Colonic mucosa (tissue), 4 donors: Measurements from ENCODE around the gene CERS1. TPM values are rescaled to one million over a fixed set of nuclear protein-coding genes. Genes with fewer than 3 reads are reported as not detected.

Source experiments
- DNase-seq: peaks from one replicate; pipeline ENCODE4 v3.0.0-alpha.2; 2020
- H3K27ac ChIP-seq: fragments of 200-600 bp; one replicate; pipeline ENCODE4 v1.8.0; 2021
- H3K27me3 ChIP-seq: fragments of 200-600 bp; one replicate; pipeline ENCODE4 v1.8.0; 2021
- H3K36me3 ChIP-seq: fragments of 200-600 bp; one replicate; pipeline ENCODE4 v1.8.0; 2021
- H3K4me1 ChIP-seq: fragments of 200-600 bp; one replicate; pipeline ENCODE4 v1.8.0; 2021; ENCODE audit warnings: mild to moderate bottlenecking
- H3K4me3 ChIP-seq: fragments of 200-600 bp; one replicate; pipeline ENCODE4 v1.8.0; 2021
- H3K9ac ChIP-seq, 2 donors: one replicate each; pipeline ENCODE4 v1.7.0; 2013; ENCODE audit warnings: control low read depth in 2 of 2, low read depth in 2 of 2, low read length in 2 of 2
- H3K9me3 ChIP-seq: fragments of 200-600 bp; one replicate; pipeline ENCODE4 v1.8.0; 2021
- intact Hi-C: fragments of 100-400 bp; cut with DNase I; formaldehyde crosslinking; loops from one replicate; pipeline ENCODE4 v1.14.1; 2022
- total RNA-seq, 2 donors: library from RNA; stranded (reverse); fragmentation: NEBNext Ultra II Directional in 1 of 2; extraction: Animal tissue kit (Norgen Biotek cat#: 25700) in 1 of 2; gene quantifications; one replicate each; pipeline ENCODE4 v1.2.1, GENCODE V29; 2021
- TF ChIP-seq, protein P1 (sequence below): fragments of 200-600 bp; IDR thresholded peaks from one replicate; pipeline ENCODE4 v1.8.0; 2022; ENCODE audit warnings: antibody characterized with exemption, mild to moderate bottlenecking
- donor health status: healthy.
- donor health status: DM: no; HTN: no; CAD: no.
- donor health status: DM: no; HTN: no; CAD: no.

The CERS1 gene
- total RNA-seq, 2 donors from 2014 or later = 0.15 to 0.58 TPM

DNA sequence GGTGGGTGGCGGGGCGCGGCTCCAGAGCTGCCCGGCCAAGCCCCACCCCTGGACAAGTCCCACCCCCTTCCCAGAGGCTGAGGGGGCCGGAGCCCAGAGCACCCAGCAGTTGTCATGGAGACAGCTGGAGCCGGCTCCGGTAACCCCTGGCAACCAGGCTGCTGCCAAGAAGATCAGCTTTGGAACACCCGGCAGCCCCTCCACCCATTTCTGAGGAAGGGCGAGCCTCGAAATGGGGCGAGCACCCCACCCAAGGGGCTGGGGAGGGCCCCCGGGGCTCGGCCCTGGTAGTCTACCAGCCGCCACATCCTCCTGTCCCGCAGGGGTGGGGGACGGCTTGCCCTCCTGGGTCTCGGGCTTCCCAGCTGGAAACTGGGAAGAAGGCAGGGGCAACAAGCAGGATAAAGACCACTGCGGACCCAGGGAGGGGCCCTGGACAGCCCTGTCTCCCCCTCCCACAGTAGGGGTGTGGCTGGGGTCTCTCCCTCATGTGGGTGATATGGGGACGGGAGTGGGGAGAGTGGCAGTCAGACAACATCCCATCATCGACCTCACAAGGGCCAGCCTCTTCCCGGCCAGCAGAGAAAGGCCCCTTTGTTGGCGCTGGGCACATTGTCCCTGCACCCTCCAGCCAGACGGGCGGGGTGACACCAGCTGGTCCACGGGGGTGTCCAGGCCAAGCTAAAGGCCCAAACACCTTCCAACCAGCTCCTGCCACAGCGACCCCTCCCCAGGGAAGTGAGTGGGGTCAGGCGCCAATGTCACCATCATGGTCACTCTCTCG lies 1.5 kb downstream of the CERS1 start:
- H3K27me3 ChIP-seq = peaks cover 27% of the 10 kb centered on the region
- no peak for DNase-seq

DNA sequence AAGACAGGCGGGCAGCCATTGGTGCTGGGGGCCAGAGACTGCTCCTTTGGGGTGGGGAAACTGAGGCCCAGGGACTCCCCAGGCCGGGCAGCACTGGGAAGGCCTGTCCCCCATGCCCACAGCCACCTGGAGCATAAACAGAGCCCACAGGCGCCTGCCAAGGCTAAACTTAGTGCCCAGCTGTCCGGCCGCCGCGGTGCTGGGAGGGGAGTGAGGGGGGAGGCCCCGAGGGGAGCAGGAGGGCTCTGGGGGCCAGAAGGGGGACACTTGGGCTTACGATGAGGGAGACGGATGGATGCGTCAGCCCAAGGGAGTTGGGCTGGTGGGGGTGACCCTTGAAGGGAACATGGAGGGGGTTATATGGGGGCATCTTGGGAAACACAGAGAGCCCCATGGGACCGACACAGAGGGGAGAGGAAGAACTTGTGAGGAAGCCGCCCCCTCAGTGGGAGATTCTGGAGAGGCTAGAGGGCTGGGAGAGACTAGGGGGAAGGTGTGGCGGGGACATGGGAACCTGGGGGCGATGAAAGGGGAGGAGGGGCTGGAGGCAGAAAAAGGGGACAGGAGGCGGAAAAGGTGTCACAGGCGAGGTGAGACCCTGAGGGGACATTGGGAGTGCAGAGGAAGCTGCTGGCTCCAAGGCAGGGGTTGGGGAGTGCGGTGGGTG lies 2.2 kb downstream of the CERS1 start:
- Histone ChIP-seq H3K4me1 (peaks cover 5% of the 10 kb centered on the region), H3K9ac (no peak overlapping the region), H3K27ac (no peak overlapping the region), H3K27me3 (peaks cover 27% of the 10 kb centered on the region), H3K4me3 (no peak overlapping the region), H3K36me3 (no peaks in the 10 kb centered on the region), H3K9me3 (no peaks in the 10 kb centered on the region)
- TF ChIP-seq, protein P1, sequence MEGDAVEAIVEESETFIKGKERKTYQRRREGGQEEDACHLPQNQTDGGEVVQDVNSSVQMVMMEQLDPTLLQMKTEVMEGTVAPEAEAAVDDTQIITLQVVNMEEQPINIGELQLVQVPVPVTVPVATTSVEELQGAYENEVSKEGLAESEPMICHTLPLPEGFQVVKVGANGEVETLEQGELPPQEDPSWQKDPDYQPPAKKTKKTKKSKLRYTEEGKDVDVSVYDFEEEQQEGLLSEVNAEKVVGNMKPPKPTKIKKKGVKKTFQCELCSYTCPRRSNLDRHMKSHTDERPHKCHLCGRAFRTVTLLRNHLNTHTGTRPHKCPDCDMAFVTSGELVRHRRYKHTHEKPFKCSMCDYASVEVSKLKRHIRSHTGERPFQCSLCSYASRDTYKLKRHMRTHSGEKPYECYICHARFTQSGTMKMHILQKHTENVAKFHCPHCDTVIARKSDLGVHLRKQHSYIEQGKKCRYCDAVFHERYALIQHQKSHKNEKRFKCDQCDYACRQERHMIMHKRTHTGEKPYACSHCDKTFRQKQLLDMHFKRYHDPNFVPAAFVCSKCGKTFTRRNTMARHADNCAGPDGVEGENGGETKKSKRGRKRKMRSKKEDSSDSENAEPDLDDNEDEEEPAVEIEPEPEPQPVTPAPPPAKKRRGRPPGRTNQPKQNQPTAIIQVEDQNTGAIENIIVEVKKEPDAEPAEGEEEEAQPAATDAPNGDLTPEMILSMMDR = no peak
- DNase-seq = no peak
- intact Hi-C loops = no loop called here

More for the DNA sequence above, 1.5 kb downstream of the CERS1 start:
- H3K27ac ChIP-seq = no peak overlapping the region
- H3K4me3 ChIP-seq = no peak overlapping the region
- H3K36me3 ChIP-seq = no peaks in the 10 kb centered on the region
- H3K4me1 ChIP-seq = peaks cover 5% of the 10 kb centered on the region
- intact Hi-C loops = no loop called here
- TF ChIP-seq, protein P1 = no peak
- H3K9me3 ChIP-seq = no peaks in the 10 kb centered on the region
- no peak overlapping the region for H3K9ac ChIP-seq

DNA sequence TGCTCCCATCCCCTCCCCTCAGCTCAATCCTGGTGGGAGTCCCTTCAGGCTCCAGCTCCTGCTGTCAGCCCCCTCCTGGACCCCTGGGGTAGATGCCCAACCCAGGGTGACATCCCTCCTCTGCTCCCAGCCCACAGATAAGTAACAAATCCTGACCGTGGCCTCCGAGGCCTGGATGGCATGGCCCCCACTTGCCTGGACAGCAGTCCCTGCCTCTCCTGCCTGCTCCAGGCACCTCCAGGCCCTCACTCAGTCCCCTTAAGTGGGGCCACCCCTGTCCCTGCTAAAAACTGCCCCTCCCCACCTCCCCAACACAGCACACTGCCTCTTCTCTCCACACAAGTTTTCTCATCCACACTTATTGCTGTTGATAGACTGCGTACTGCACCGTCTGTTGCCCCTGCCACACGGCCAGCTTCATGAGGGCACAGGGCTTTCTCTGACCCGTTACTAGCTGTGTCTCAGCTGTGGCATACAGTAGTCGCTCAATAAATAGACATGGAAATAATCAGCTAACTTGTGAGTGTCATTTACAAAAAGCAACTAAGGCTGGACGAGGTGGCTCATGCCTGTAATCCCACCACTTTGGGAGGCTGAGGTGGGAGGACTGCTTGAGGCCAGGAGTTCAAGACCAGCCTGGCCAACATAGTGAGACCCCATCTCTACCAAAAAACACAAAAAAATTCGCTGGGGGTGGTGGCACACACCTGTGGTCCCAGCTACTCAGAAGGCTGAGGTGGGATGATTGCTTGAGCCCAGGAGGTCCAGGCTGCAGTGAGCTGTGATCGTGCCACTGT lies 5.8 kb downstream of the CERS1 start:
- H3K4me3 ChIP-seq = no peak overlapping the region
- H3K36me3 ChIP-seq = no peaks in the 10 kb centered on the region
- intact Hi-C loops = no loop called here
- TF ChIP-seq, protein P1 = no peak
- H3K9me3 ChIP-seq = no peaks in the 10 kb centered on the region
- H3K27me3 ChIP-seq = peaks cover 13% of the 10 kb centered on the region
- H3K4me1 ChIP-seq = peaks cover 1% of the 10 kb centered on the region
- DNase-seq = no peak
- no peak overlapping the region for H3K9ac ChIP-seq
- H3K27ac ChIP-seq = no peak overlapping the region

DNA sequence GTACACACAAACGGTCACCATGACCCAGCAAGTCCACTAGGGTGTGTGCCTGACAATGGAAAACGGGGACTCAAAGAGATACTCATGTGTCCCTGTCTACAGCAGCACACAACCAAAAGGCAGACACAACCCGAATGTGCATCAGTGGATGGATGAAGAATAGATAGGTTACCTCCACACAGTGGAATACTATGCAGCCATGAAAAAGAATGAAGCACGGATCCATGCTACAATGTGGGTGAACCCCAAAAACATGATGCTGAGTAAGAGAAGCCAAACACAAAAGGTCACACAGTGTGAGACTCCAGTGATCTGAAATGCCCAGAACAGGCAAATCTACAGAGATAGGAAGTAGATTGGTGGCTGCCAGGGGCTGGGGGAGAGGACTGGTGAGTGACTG lies 9.0 kb downstream of the CERS1 start:
- Histone ChIP-seq H3K4me1 (no peaks in the 10 kb centered on the region), H3K9ac (no peak overlapping the region), H3K27me3 (no peaks in the 10 kb centered on the region), H3K4me3 (no peak overlapping the region), H3K27ac (no peak overlapping the region), H3K9me3 (no peaks in the 10 kb centered on the region), H3K36me3 (no peaks in the 10 kb centered on the region)
- DNase-seq = no peak
- TF ChIP-seq, protein P1 = no peak
- intact Hi-C loops = no loop called here

DNA sequence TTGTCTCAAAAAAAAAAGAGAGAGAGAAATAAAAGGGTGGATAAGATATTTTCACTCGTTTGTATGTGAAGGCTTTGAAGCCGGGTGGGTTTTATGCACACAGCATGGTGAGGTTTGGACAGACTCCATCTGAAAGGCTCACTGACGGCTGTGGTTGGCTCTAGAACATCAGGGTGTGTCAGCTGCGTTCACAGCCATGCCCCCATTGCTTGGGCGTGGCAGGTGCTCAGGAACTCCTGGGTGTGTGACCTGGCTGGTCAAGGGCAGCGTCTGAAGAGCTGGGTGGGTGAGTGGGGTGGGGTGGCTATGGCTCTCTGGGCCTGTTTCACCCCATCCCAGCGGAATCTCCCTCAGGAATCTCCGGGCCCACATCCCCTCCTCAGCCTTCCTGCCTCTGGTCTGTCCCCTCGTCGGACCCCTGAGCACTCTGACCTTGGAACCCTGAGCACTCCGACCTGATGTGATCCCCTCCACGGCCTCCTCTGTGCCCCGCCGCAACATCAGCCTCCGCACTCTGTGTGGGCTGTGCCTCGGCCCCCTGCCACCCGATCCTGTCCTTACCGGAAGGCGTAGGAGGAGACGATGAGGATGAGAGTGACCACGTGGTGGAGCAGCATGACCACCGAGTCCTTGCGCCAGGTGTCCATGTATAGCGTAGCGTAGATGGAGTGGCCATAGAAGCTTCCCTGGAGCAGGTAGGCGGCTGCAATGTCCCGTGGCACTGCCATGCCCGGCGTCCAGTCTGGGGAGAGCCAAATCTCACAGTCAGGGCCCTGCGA lies 12.2 kb downstream of the CERS1 start:
- H3K9ac ChIP-seq = no peak overlapping the region
- no peaks in the 10 kb centered on the region for H3K27me3 ChIP-seq
- peak; percentile 47 for DNase-seq

More for the DNA sequence above, 12.2 kb downstream of the CERS1 start:
- intact Hi-C loops = no loop called here
- Histone ChIP-seq H3K36me3 (no peaks in the 10 kb centered on the region), H3K27ac (no peak overlapping the region), H3K9me3 (no peaks in the 10 kb centered on the region), H3K4me1 (no peaks in the 10 kb centered on the region), H3K4me3 (no peak overlapping the region)
- TF ChIP-seq, protein P1 = no peak
